OCI-LY1 (cell line): Measurements from ENCODE around the gene PAK5.

Source experiments
- CTCF ChIP-seq: fragments of 200-600 bp; sonication (generic), shearing (Covaris generic); IDR thresholded peaks from 2 replicates; pipeline ENCODE4 v1.5.1; 2017; ENCODE audit warnings: mild to moderate bottlenecking, antibody characterized with exemption, low read length, moderate library complexity, mixed read lengths
- EZH2 ChIP-seq: fragments of 200-600 bp; sonication (generic), shearing (Covaris generic); IDR thresholded peaks from 2 replicates; pipeline ENCODE4 v1.8.0; 2017; ENCODE audit warnings: borderline replicate concordance, mixed run types, mild to moderate bottlenecking, antibody characterized with exemption, low read length, moderate library complexity, mixed read lengths

GRCh38 chr20:9516234-9516871, 322.5 kb downstream of the PAK5 start:
- TF ChIP-seq CTCF (no peak), EZH2 (no peak)
